Activated T-helper 1 cell treated with anti-CD3 and anti-CD28 coated beads, Interleukin-12 subunit alpha, Interleukin-12 subunit beta, Interleukin-2, Interleukin-4 antibody, amounts not matched to agents 30 ng/mL and 10 ng/mL and 1 ng/mL, durations not matched to agents 14 hours and 24 hours and 36 hours (primary cell): ENCODE results near the gene SERBP1. TPM values are rescaled to one million over a fixed set of nuclear protein-coding genes. Genes with fewer than 3 reads are reported as not detected.
A peak's percentile ranks its signal among the peaks of the same experiment; 100 is the strongest.
"Not testable (repeated sequence)": the region's sequence is repeated elsewhere in the genome, so short reads cannot be mapped to it uniquely, and the experiment has no call there.

Experiments used
- DNase-seq: peaks from one replicate; pipeline ENCODE4 v3.0.0; 2021; ENCODE audit warnings: low spot score
- H3K27ac Mint-ChIP-seq: one replicate; pipeline ENCODE4 v1.8.0; 2021; ENCODE audit warnings: mild to moderate bottlenecking, mixed read lengths
- H3K27me3 Mint-ChIP-seq: one replicate; pipeline ENCODE4 v1.8.0; 2022; ENCODE audit warnings: mild to moderate bottlenecking, moderate library complexity, mixed read lengths; ENCODE audit not compliant: insufficient read depth
- H3K36me3 Mint-ChIP-seq: one replicate; pipeline ENCODE4 v1.8.0; 2021; ENCODE audit warnings: low read depth, mixed read lengths
- H3K4me1 Mint-ChIP-seq: one replicate; pipeline ENCODE4 v1.8.0; 2021; ENCODE audit warnings: low read depth, mixed read lengths
- H3K4me3 Mint-ChIP-seq: one replicate; pipeline ENCODE4 v1.8.0; 2021; ENCODE audit warnings: mild to moderate bottlenecking, moderate library complexity, mixed read lengths
- H3K9me3 Mint-ChIP-seq: one replicate; pipeline ENCODE4 v1.8.0; 2021; ENCODE audit warnings: mixed read lengths
- intact Hi-C: fragments of 100-400 bp; cut with micrococcal nuclease; formaldehyde crosslinking; loops from one replicate; pipeline ENCODE4 v1.15.1; 2024
- total RNA-seq: library from RNA; stranded (reverse); gene quantifications from 2 replicates; pipeline ENCODE4 v1.2.3, GENCODE V29; 2022

Gene SERBP1
- total RNA-seq, 1 donor from 2014 or later: 585 TPM

DNA sequence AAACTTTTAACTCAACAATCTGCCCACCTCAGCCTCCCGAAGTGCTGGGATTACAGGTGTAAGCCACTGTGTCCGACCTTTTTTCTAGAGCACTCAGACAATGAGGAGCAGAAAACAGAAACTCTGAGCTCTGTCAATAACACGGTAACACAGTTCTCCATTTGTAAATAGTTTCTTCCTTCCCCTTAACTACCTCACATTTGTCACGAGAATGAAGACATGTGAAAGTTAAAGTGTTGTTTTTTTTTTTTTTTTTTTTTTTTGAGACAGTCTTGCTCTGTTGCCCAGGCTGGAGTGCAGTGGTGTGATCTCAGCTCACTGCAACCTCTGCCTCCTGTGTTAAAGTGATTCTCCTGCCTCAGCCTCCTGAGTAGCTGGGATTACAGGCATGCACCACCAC lies 12.5 kb downstream of the SERBP1 start:
- H3K27me3 Mint-ChIP-seq, H3K9me3 Mint-ChIP-seq, intact Hi-C loops, DNase-seq, H3K27ac Mint-ChIP-seq, H3K4me3 Mint-ChIP-seq: not testable (repeated sequence)
- H3K4me1 Mint-ChIP-seq: peaks cover 56% of the 10 kb centered on the region
- H3K36me3 Mint-ChIP-seq: peaks cover 66% of the 10 kb centered on the region

DNA sequence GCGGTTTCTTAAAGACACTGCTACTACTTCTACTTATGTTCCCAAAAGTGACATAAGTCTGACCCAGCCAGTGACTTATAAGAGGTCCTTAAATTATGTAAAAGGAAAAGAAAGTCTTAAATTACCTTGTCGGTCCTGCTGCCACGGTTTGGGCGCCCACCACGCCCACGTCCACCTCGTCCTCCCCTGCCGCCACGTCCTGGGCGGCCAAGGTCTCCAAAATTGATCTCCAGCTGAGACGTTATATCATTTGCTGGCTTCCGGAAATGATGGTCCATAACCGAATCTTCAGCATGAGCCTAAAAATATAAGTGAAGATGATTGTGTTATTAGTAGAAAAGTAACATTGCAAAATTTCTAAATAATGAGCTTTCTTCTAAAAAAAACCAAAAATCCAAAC lies 15.2 kb downstream of the SERBP1 start:
- no peak overlapping the region for H3K4me3 Mint-ChIP-seq
- peaks cover 51% of the 10 kb centered on the region for H3K4me1 Mint-ChIP-seq
- no peak for DNase-seq
- H3K27me3 Mint-ChIP-seq: no peaks in the 10 kb centered on the region
- H3K36me3 Mint-ChIP-seq: peaks cover 64% of the 10 kb centered on the region
- intact Hi-C loops: no loop called here
- H3K9me3 Mint-ChIP-seq: no peaks in the 10 kb centered on the region
- H3K27ac Mint-ChIP-seq: no peak overlapping the region

DNA sequence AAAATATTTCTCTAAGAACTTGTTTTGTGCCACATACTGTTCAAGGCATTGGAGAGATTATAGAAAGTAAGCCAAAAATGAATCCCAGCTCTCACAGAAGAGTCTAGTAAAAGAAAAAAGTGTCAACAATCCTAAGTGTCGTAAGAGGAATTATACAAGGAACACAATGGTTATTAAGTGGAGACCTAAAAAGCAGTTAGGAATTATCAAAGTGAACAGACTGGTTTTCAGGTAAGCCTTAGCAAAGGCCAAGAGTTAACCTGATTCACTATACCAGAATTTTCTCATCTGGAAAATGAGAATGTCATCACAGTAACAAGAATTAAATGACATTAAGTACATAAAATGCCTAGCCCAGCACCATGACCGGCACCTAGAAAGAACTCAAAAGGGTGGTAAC lies 15.6 kb downstream of the SERBP1 start:
- H3K4me3 Mint-ChIP-seq: no peak overlapping the region
- H3K27ac Mint-ChIP-seq: no peak overlapping the region
- DNase-seq: no peak
- peaks cover 51% of the 10 kb centered on the region for H3K4me1 Mint-ChIP-seq
- peaks cover 64% of the 10 kb centered on the region for H3K36me3 Mint-ChIP-seq
- no peaks in the 10 kb centered on the region for H3K27me3 Mint-ChIP-seq
- H3K9me3 Mint-ChIP-seq: no peaks in the 10 kb centered on the region
- intact Hi-C loops: no loop called here

DNA sequence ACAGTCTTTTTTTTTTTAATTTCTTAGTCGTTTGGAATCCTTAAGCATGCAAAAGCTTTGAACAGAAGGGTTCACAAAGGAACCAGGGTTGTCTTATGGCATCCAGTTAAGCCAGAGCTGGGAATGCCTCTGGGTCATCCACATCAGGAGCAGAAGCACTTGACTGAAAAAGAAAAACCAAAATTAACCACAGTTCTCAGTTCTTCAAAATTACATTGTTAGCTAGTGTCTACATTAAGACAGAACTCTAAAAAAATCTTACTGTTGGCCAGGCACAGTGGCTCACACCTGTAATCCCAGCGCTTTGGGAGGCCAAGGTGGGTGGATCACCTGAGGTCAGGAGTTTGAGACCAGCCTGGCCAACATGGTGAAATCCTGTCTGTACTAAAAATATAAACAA lies 17.1 kb downstream of the SERBP1 start:
- H3K9me3 Mint-ChIP-seq, H3K27me3 Mint-ChIP-seq, H3K4me3 Mint-ChIP-seq, DNase-seq, H3K27ac Mint-ChIP-seq: not testable (repeated sequence)
- intact Hi-C loops: loop anchor here (1.0 kb wide), 1 partner anchor 13 kb away; no protein-coding TSS in a partner anchor
- Mint-ChIP-seq H3K4me1 (peaks cover 45% of the 10 kb centered on the region), H3K36me3 (peaks cover 62% of the 10 kb centered on the region)

DNA sequence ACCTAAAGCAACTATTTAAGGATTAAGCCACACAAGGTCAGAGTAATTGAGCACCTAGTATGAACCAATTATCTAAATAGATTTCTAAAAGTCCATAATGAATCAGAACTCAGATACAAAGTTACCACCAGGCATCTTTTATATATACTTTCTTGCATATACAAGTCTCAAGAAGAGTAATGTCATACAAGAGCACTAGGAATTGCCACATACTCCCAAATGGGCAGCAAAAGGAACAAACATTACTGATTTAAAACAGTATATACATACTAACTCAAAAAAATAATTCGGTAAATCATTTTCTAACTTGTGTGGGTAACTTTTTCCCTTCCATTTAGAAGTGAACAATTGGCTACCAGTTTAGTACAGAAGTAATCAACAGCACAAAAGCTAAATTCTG lies 22.1 kb downstream of the SERBP1 start:
- H3K27ac Mint-ChIP-seq: peak overlapping the region; percentile 54
- intact Hi-C loops: loop anchor here (5.0 kb wide), 1 partner anchor 36 kb away; no protein-coding TSS in a partner anchor

DNA sequence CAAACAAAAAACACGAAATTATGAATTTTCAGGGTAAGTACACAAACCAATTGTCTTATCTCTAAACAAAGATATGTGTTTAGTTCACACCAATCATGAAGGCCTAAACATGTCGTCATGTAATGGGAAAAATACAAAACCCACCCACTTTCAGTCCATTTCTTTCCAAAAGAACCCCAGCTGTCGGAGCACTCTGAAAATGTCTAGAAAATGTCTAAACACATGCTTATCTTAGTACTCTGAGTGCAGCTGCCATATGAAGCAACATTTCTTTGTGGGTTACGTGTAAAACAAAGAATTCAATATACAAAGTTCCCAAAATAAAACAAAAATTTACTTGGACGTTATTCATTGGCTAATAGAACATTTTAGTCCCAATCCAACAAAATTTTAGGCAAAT lies 22.7 kb downstream of the SERBP1 start:
- Mint-ChIP-seq H3K36me3 (peaks cover 31% of the 10 kb centered on the region), H3K4me1 (peaks cover 25% of the 10 kb centered on the region), H3K4me3 (no peak overlapping the region), H3K9me3 (no peaks in the 10 kb centered on the region), H3K27me3 (no peaks in the 10 kb centered on the region), H3K27ac (no peak overlapping the region)
- no peak for DNase-seq
- intact Hi-C loops: loop anchor here (5.0 kb wide), 1 partner anchor 35 kb away; no protein-coding TSS in a partner anchor

More for the DNA sequence above, 22.1 kb downstream of the SERBP1 start:
- no peaks in the 10 kb centered on the region for H3K9me3 Mint-ChIP-seq
- H3K4me3 Mint-ChIP-seq: no peak overlapping the region
- peaks cover 25% of the 10 kb centered on the region for H3K4me1 Mint-ChIP-seq
- no peak for DNase-seq
- no peaks in the 10 kb centered on the region for H3K27me3 Mint-ChIP-seq
- H3K36me3 Mint-ChIP-seq: peaks cover 34% of the 10 kb centered on the region

DNA sequence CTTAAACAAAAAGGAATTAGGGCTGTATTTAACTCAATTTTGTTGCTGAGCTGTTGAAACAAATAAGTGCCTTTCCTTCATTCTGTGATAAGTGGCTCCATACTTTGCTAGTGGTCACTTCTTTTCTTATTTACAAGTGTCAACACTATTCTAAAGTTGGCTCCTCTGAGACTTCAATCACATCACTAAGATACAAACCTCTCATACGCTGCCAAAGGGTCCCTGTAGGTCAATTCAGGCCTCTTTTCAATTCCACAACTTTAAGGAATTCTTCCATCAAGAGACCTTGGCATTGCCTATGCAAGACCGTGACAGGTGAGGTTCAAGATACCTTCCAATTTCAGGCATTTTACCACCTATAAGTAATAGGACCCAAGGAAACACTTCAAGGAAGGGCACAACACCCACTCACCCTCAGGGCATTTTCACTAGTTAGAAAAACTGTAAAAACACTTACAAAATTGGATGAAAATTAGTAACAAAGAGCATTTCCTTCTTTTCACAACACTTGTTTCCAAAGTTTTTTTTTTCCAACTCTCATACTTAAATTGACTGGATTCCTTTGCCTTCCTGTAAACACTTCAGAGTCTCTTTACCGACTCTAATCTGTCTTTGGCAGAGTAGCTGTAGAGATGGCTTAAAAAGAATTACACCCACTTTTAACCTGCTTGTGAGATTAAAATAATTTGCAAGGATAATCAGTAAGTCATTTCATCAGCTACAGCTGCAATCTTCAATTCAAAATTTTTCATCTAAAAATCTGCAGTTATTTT lies 24.5 kb downstream of the SERBP1 start:
- intact Hi-C loops: loop anchor here (5.0 kb wide), 1 partner anchor 33 kb away; no protein-coding TSS in a partner anchor
- no peaks in the 10 kb centered on the region for H3K9me3 Mint-ChIP-seq
- H3K4me1 Mint-ChIP-seq: peaks cover 26% of the 10 kb centered on the region
- no peak for DNase-seq
- no peaks in the 10 kb centered on the region for H3K27me3 Mint-ChIP-seq
- peaks cover 36% of the 10 kb centered on the region for H3K36me3 Mint-ChIP-seq
- no peak overlapping the region for H3K4me3 Mint-ChIP-seq
- H3K27ac Mint-ChIP-seq: no peak overlapping the region

DNA sequence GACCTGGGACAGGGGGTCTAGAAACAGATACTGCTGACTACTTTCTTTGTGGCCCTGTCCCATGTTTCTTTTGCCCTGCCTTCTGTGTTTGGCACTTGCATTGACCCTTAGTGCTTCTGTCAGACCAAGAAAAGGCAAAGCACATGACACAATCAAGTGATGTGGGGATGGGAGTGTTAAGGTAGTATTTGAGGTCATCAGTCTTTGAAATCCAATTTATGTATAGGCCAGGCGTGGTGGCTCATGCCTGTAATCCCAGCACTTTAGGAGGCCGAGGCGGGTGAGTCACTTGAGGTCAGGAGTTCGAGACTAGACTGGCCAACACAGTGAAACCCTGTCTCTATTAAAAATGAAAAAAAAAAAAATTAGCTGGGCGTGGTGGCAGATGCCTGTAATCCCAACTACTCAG lies 26.0 kb downstream of the SERBP1 start:
- no peaks in the 10 kb centered on the region for H3K9me3 Mint-ChIP-seq
- H3K27ac Mint-ChIP-seq: no peak overlapping the region
- DNase-seq: no peak

DNA sequence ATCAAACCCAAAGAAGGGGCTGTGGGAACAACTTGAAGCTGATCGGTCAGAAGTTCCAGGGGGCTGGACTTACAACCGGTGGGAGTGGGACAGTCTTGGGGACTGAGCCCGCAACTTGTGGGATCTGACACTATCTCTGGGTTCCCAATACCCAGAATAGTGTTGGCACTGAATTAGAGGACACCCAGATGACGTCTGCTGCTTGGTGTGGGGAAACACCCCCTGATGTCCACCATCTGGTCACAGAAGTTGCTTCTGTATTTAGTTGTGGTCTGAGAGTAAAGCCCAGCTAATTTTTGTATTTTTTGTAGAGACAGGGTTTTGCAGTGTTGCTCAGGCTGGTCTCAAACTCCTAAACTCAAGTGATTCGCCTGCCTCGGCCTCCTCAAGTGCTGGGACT lies 28.8 kb downstream of the SERBP1 start:
- intact Hi-C loops: no loop called here
- H3K4me3 Mint-ChIP-seq: no peak overlapping the region
- no peaks in the 10 kb centered on the region for H3K27me3 Mint-ChIP-seq
- no peaks in the 10 kb centered on the region for H3K9me3 Mint-ChIP-seq
- H3K36me3 Mint-ChIP-seq: peaks cover 53% of the 10 kb centered on the region
- peak overlapping the region; percentile 40 for H3K27ac Mint-ChIP-seq
- no peak for DNase-seq
- peaks cover 37% of the 10 kb centered on the region for H3K4me1 Mint-ChIP-seq

More for the DNA sequence above, 26.0 kb downstream of the SERBP1 start:
- H3K4me3 Mint-ChIP-seq: no peak overlapping the region
- peaks cover 24% of the 10 kb centered on the region for H3K4me1 Mint-ChIP-seq
- intact Hi-C loops: no loop called here
- H3K36me3 Mint-ChIP-seq: peaks cover 36% of the 10 kb centered on the region
- H3K27me3 Mint-ChIP-seq: no peaks in the 10 kb centered on the region

DNA sequence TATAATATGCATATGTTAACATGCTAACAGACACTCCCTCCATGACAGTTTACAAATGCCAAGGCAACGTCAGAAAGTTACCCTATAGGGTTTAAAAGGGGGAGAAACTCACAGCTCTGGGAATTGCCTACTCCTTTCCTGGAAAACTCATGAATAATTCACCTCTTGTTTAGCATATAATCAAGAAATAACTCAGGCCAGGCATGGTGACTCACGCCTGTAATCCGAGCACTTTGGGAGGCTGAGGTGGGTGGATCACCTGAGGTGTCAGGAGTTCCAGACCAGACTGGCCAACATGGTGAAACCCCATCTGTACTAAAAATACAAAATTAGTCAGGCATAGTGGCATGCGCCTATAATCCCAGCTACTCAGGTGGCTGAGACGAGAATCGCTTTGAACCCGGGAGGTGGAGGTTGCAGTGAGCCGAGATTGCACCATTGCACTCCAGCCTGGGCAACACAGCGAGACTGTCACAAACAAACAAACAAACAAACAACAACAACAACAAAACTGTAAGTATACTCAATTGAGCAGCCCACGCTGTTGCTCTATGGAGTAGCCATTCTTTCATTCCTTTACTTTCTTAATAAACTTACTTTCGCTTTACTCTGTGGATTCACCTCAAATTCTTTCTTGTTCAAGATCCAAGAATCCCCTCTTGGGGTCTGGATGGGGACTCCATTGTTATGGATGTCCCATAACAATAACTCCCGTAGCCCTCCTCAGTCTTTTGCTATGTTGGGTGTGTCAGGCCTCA lies 30.0 kb downstream of the SERBP1 start:
- H3K36me3 Mint-ChIP-seq: peaks cover 63% of the 10 kb centered on the region

DNA sequence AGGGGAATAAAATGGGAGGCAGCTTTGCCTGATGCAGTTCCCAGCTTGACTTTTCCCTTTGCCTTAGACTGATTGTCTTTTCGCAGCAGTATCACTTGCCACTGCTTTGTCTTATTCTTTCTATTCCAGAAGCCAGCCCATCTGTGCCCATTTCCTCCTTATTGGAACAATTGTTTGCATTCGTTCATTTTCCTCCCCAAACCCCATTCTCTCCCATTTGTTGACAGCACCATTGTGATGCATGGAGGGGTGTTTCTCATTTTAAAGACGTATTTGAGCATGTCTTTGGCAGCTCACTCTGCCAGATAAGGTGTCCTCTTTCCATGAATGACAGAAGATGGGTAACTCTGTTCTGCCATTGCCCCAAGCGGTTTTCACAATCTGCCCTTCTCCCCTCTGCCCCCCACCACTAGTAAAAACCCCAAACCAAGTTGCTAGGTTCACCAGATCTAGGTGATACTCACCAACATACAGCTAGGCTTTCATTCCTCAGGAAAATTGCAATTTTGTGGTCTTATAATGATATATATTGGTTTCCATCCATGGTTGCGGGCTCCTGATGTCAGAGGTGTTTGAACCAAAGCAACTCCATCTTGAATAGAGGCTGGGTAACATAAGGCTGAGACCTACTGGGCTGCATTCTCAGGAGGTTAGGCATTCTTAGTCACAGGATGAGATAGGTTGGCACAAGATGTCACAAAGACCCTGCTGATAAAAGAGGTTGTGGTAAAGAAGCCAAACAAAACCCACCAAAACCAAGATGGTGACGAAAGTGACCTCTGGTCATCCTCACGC lies 30.8 kb downstream of the SERBP1 start:
- Mint-ChIP-seq H3K9me3 (no peaks in the 10 kb centered on the region), H3K27ac (peak overlapping the region; percentile 82), H3K36me3 (peaks cover 60% of the 10 kb centered on the region), H3K27me3 (no peaks in the 10 kb centered on the region), H3K4me3 (no peak overlapping the region), H3K4me1 (peaks cover 39% of the 10 kb centered on the region)
- intact Hi-C loops: no loop called here
- no peak for DNase-seq

More for the DNA sequence above, 30.0 kb downstream of the SERBP1 start:
- H3K4me3 Mint-ChIP-seq, H3K9me3 Mint-ChIP-seq, H3K27me3 Mint-ChIP-seq, DNase-seq: not testable (repeated sequence)
- H3K4me1 Mint-ChIP-seq: peaks cover 43% of the 10 kb centered on the region
- intact Hi-C loops: loop anchor here (1.0 kb wide), 1 partner anchor 30 kb away; the partner anchor contains the start of gene SERBP1
- peak overlapping the region; percentile 82 for H3K27ac Mint-ChIP-seq

DNA sequence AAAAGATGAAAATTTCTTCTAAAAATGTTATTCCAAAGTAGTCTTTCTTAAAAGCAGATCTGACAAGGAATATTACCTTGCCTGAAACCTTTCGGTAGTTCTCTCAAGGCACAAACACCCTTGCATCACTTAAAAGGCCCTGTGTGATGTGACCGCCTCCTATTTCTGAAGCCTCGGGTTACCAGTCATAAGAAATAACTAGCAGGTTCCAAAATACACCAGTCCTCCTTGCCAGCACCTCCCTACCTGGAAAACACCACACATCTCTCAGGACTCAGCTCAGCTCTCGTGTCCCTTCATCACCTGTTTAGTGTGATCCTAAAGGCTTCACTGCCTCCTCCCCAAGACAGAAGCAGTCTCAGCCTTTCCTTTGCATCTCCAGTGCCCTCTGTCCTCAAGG lies 35.7 kb downstream of the SERBP1 start:
- intact Hi-C loops: no loop called here
- peaks cover 36% of the 10 kb centered on the region for H3K4me1 Mint-ChIP-seq

More for the DNA sequence above, 35.7 kb downstream of the SERBP1 start:
- peaks cover 68% of the 10 kb centered on the region for H3K36me3 Mint-ChIP-seq
- peak overlapping the region; percentile 34 for H3K27ac Mint-ChIP-seq
- no peaks in the 10 kb centered on the region for H3K27me3 Mint-ChIP-seq
- H3K4me3 Mint-ChIP-seq: no peak overlapping the region
- no peaks in the 10 kb centered on the region for H3K9me3 Mint-ChIP-seq
- no peak for DNase-seq
